ENCODE measurements around the gene DLGAP4. TPM values are rescaled to one million over a fixed set of nuclear protein-coding genes. Genes with fewer than 3 reads are reported as not detected.

The DLGAP4 gene
- total and polyA plus RNA-seq, 9 of the 15 experiments (the other 6 are each of a cell fraction or from before 2014, with no cell fraction given): 0.31 to 34.1 (median 4.5) TPM

DNA sequence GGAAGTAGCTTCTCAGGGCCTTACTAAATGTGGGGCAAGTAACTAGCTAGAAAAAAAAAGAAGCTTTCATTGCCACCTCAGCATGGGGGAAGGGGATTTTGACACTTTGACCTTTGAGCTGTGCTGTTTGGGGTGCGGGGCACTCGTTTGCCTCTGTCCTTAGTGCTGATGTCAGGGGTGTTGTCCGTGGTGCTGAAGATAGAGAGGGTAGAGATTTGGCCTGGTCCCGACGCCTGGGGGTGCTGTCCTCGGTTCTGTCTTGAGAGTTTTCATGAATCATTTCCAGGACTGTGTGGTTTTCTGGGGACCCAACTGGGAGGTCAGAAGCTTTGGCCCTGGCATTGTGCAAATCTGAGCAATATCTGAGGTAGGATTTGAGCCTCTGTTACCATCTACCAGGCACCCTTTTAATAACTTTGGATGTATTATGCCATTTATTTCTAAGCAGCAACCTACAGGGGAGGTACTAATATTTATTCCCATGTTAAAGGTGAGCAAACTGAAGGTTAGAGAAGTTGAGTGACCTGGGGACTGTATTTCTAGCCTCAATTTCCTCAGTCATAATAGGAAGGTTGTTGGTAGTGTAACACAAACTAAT is 78.0 kb downstream of the DLGAP4 start (continued):
- TF ChIP-seq, protein P1, sequence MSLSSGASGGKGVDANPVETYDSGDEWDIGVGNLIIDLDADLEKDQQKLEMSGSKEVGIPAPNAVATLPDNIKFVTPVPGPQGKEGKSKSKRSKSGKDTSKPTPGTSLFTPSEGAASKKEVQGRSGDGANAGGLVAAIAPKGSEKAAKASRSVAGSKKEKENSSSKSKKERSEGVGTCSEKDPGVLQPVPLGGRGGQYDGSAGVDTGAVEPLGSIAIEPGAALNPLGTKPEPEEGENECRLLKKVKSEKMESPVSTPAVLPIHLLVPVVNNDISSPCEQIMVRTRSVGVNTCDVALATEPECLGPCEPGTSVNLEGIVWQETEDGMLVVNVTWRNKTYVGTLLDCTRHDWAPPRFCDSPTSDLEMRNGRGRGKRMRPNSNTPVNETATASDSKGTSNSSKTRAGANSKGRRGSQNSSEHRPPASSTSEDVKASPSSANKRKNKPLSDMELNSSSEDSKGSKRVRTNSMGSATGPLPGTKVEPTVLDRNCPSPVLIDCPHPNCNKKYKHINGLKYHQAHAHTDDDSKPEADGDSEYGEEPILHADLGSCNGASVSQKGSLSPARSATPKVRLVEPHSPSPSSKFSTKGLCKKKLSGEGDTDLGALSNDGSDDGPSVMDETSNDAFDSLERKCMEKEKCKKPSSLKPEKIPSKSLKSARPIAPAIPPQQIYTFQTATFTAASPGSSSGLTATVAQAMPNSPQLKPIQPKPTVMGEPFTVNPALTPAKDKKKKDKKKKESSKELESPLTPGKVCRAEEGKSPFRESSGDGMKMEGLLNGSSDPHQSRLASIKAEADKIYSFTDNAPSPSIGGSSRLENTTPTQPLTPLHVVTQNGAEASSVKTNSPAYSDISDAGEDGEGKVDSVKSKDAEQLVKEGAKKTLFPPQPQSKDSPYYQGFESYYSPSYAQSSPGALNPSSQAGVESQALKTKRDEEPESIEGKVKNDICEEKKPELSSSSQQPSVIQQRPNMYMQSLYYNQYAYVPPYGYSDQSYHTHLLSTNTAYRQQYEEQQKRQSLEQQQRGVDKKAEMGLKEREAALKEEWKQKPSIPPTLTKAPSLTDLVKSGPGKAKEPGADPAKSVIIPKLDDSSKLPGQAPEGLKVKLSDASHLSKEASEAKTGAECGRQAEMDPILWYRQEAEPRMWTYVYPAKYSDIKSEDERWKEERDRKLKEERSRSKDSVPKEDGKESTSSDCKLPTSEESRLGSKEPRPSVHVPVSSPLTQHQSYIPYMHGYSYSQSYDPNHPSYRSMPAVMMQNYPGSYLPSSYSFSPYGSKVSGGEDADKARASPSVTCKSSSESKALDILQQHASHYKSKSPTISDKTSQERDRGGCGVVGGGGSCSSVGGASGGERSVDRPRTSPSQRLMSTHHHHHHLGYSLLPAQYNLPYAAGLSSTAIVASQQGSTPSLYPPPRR (CRISPR knock-in tag; IDR thresholded peaks at IDR 0.05; ENCODE audit: borderline replicate concordance): peak; percentile 98
- peak; percentile 99 for TF ChIP-seq ZNF395 (CRISPR knock-in tag; IDR thresholded peaks at IDR 0.05)
- no peak for TF ChIP-seq ZNF780A (CRISPR knock-in tag; IDR thresholded peaks at IDR 0.05)
- TF ChIP-seq NR4A1 (CRISPR knock-in tag; IDR thresholded peaks at IDR 0.05): no peak
- peak; percentile 78; the same call in 1 of the 2 replicates for TF ChIP-seq NR4A1 (tag; IDR thresholded peaks at IDR 0.05)
- TF ChIP-seq, protein P2, sequence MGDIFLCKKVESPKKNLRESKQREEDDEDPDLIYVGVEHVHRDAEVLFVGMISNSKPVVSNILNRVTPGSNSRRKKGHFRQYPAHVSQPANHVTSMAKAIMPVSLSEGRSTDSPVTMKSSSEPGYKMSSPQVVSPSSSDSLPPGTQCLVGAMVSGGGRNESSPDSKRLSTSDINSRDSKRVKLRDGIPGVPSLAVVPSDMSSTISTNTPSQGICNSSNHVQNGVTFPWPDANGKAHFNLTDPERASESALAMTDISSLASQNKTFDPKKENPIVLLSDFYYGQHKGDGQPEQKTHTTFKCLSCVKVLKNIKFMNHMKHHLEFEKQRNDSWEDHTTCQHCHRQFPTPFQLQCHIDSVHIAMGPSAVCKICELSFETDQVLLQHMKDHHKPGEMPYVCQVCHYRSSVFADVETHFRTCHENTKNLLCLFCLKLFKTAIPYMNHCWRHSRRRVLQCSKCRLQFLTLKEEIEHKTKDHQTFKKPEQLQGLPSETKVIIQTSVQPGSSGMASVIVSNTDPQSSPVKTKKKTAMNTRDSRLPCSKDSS (IDR thresholded peaks at IDR 0.05; ENCODE audit: low read depth, partially characterized antibody): no peak
- TF ChIP-seq CC2D1A (IDR thresholded peaks at IDR 0.05): 0 out of 2 replicates have a peak, but pooled peaks have one; percentile 28
- no peak for TF ChIP-seq RBM17 (IDR thresholded peaks at IDR 0.05; ENCODE audit: borderline replicate concordance, low read depth, low read length)
- no peak for TF ChIP-seq YBX1 (IDR thresholded peaks at IDR 0.05)
- TF ChIP-seq, protein P3, sequence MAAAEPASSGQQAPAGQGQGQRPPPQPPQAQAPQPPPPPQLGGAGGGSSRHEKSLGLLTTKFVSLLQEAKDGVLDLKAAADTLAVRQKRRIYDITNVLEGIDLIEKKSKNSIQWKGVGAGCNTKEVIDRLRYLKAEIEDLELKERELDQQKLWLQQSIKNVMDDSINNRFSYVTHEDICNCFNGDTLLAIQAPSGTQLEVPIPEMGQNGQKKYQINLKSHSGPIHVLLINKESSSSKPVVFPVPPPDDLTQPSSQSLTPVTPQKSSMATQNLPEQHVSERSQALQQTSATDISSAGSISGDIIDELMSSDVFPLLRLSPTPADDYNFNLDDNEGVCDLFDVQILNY (CRISPR knock-in tag; IDR thresholded peaks at IDR 0.05): peak; percentile 99
- TF ChIP-seq FOS (IDR thresholded peaks at IDR 0.05; ENCODE audit: extremely low read depth, insufficient read length): no peak
- peak in 1 of 2 experiments; percentile 84; a peak in 3 of 4 replicates for TF ChIP-seq MNT (conservative IDR thresholded peaks at IDR 0.05)
- TF ChIP-seq ZNF23 (CRISPR knock-in tag; IDR thresholded peaks at IDR 0.05): no peak
- no peak for TF ChIP-seq POLR2G (IDR thresholded peaks at IDR 0.05; ENCODE audit: low read depth, low read length)
- 0 out of 2 replicates have a peak, but pooled peaks have one; percentile 19 for TF ChIP-seq POLR2AphosphoS5 (IDR thresholded peaks at IDR 0.05; ENCODE audit: control insufficient read depth, insufficient read depth, low read depth, low read length)

All from K562 (cell line).